HG02970 (cell line): Measurements from ENCODE around the gene MOGAT1.
"Not testable (repeated sequence)": the region's sequence is repeated elsewhere in the genome, so short reads cannot be mapped to it uniquely, and the experiment has no call there.

ENCODE experiments used
- ATAC-seq: cut with Tn5 transposase; IDR thresholded peaks from one replicate; pipeline ENCODE4 v1.9.1; 2021; ENCODE audit warnings: mild to moderate bottlenecking, moderate library complexity, moderate number of reproducible peaks; ENCODE audit not compliant: unreplicated experiment, low FRiP score

Gene MOGAT1

GRCh38 chr2:222669353-222669752, 2.1 kb upstream of the MOGAT1 start:
- ATAC-seq = no peak

- ATAC-seq = no peak
Measured at GRCh38 chr2:222670191-222671038, 1.0 kb upstream of the MOGAT1 start.

GRCh38 chr2:222672068-222672401, 577 bp downstream of the MOGAT1 start:
- ATAC-seq = no peak

- ATAC-seq = no peak
Measured at GRCh38 chr2:222673273-222673672, 1.8 kb downstream of the MOGAT1 start.

- no peak for ATAC-seq
Measured at GRCh38 chr2:222673883-222674282, 2.4 kb downstream of the MOGAT1 start.

- ATAC-seq = no peak
Measured at GRCh38 chr2:222677981-222678380, 6.5 kb downstream of the MOGAT1 start.

GRCh38 chr2:222683805-222684204, 12.3 kb downstream of the MOGAT1 start:
- no peak for ATAC-seq

- ATAC-seq = no peak
Measured at GRCh38 chr2:222686086-222686750, 14.8 kb downstream of the MOGAT1 start.

- ATAC-seq = no peak
Measured at GRCh38 chr2:222688917-222689316, 17.5 kb downstream of the MOGAT1 start.

GRCh38 chr2:222689322-222689721, 17.9 kb downstream of the MOGAT1 start:
- ATAC-seq = no peak

GRCh38 chr2:222690564-222691200, 19.2 kb downstream of the MOGAT1 start:
- peak; percentile 84 for ATAC-seq

- ATAC-seq = not testable (repeated sequence)
Measured at GRCh38 chr2:222693413-222693812, 22.0 kb downstream of the MOGAT1 start.

GRCh38 chr2:222693837-222694236, 22.4 kb downstream of the MOGAT1 start:
- no peak for ATAC-seq

GRCh38 chr2:222698276-222698675, 26.8 kb downstream of the MOGAT1 start:
- ATAC-seq = no peak

- no peak for ATAC-seq
Measured at GRCh38 chr2:222701233-222701632, 29.8 kb downstream of the MOGAT1 start.

GRCh38 chr2:222701721-222702131, 30.3 kb downstream of the MOGAT1 start:
- no peak for ATAC-seq

GRCh38 chr2:222703091-222703490, 31.6 kb downstream of the MOGAT1 start:
- ATAC-seq = no peak

- ATAC-seq = no peak
Measured at GRCh38 chr2:222703886-222704285, 32.4 kb downstream of the MOGAT1 start.

GRCh38 chr2:222706616-222707015, 35.2 kb downstream of the MOGAT1 start:
- no peak for ATAC-seq

GRCh38 chr2:222707102-222707688, 35.7 kb downstream of the MOGAT1 start:
- ATAC-seq = no peak

GRCh38 chr2:222707689-222708273, 36.3 kb downstream of the MOGAT1 start:
- no peak for ATAC-seq
